ENCODE measurements around the gene ADARB2.

Gene ADARB2

GRCh38 chr10:1467334-1468076 lies 269.8 kb downstream of the ADARB2 start:
- ChIA-PET CTCF (no interaction called here), POLR2A (no interaction called here)
- no peaks in the 10 kb centered on the region for H3K9me3 ChIP-seq (ENCODE audit: control insufficient read depth, insufficient read depth, low read depth, low read length)
- no peaks in the 10 kb centered on the region for H3K36me3 ChIP-seq (ENCODE audit: control insufficient read depth in 2 of 2, insufficient read depth in 1 of 2, low read length in 2 of 2)
- TF ChIP-seq ZNF292 (tag by site-specific recombination; IDR thresholded peaks at IDR 0.05; ENCODE audit: borderline replicate concordance, low read depth) = no peak
- no peak for TF ChIP-seq ZNF529 (tag by site-specific recombination; IDR thresholded peaks at IDR 0.05; ENCODE audit: insufficient replicate concordance)
- TF ChIP-seq ZNF155 (tag by site-specific recombination; IDR thresholded peaks at IDR 0.05) = no peak
- TF ChIP-seq HOXC10 (CRISPR knock-in tag; IDR thresholded peaks at IDR 0.05) = no peak
- no peak for TF ChIP-seq ZNF658 (tag by site-specific recombination; IDR thresholded peaks at IDR 0.05)
- TF ChIP-seq ZNF416 (tag by site-specific recombination; IDR thresholded peaks at IDR 0.05) = no peak
- TF ChIP-seq ZBTB11 (tag by site-specific recombination; conservative IDR thresholded peaks at IDR 0.05; ENCODE audit: low read depth) = no peak
- no peak for TF ChIP-seq ZSCAN18 (tag by site-specific recombination; IDR thresholded peaks at IDR 0.05)
- no peak for TF ChIP-seq ZIC2 (tag by site-specific recombination; IDR thresholded peaks at IDR 0.05)
- TF ChIP-seq ZNF140 (tag by site-specific recombination; IDR thresholded peaks at IDR 0.05) = no peak
- TF ChIP-seq HIC1 (tag by site-specific recombination; IDR thresholded peaks at IDR 0.05) = no peak
- TF ChIP-seq TRIM28 (IDR thresholded peaks at IDR 0.05; ENCODE audit: borderline replicate concordance, low read length) = no peak
- no peak overlapping the region for H3K4me3 ChIP-seq (ENCODE audit: low read depth, low read length)
- peaks cover 7% of the 10 kb centered on the region; the same call in 1 of the 2 replicates for H3K4me1 ChIP-seq (ENCODE audit: control insufficient read depth, insufficient read depth, low read length)
- H3K27ac ChIP-seq (ENCODE audit: extremely low read depth, low read depth, low read length) = no peak overlapping the region

- POLR2A ChIA-PET = no interaction called here
- CTCF ChIA-PET = no interaction called here
- Histone ChIP-seq H3K9me3 (ENCODE audit: control insufficient read depth, insufficient read depth, low read depth, low read length) (no peaks in the 10 kb centered on the region), H3K4me3 (ENCODE audit: low read depth, low read length) (no peak overlapping the region), H3K4me1 (ENCODE audit: control insufficient read depth, insufficient read depth, low read length) (peaks cover 7% of the 10 kb centered on the region; the same call in 1 of the 2 replicates), H3K27ac (ENCODE audit: extremely low read depth, low read depth, low read length) (no peak overlapping the region), H3K36me3 (ENCODE audit: control insufficient read depth in 2 of 2, insufficient read depth in 1 of 2, low read length in 2 of 2) (no peaks in the 10 kb centered on the region)
- TF ChIP-seq ELK4 (IDR thresholded peaks at IDR 0.05; ENCODE audit: borderline replicate concordance, low read depth, low read length) (no peak), ZNF639 (tag by site-specific recombination; IDR thresholded peaks at IDR 0.05) (no peak), ZNF302 (tag by site-specific recombination; IDR thresholded peaks at IDR 0.05; ENCODE audit: low read depth) (no peak), ZIC2 (tag by site-specific recombination; IDR thresholded peaks at IDR 0.05) (no peak), ATF2 (tag by site-specific recombination; IDR thresholded peaks at IDR 0.05; ENCODE audit: low read depth) (no peak), GFI1B (tag by site-specific recombination; IDR thresholded peaks at IDR 0.05) (no peak), OVOL3 (tag by site-specific recombination; IDR thresholded peaks at IDR 0.05) (no peak), ZNF626 (tag by site-specific recombination; IDR thresholded peaks at IDR 0.05) (no peak), ZNF114 (tag by site-specific recombination; IDR thresholded peaks at IDR 0.05) (no peak), ZNF175 (tag by site-specific recombination; IDR thresholded peaks at IDR 0.05) (no peak), ZBTB17 (tag by site-specific recombination; IDR thresholded peaks at IDR 0.05) (no peak), KLF7 (tag by site-specific recombination; IDR thresholded peaks at IDR 0.05; ENCODE audit: borderline replicate concordance) (no peak)
Observed at GRCh38 chr10:1465993-1466764, 271.1 kb downstream of the ADARB2 start.
